ENCODE measurements around the gene NYNRIN.
"Not testable (repeated sequence)": the region's sequence is repeated elsewhere in the genome, so short reads cannot be mapped to it uniquely, and the experiment has no call there.

NYNRIN gene

GRCh38 chr14:24398653-24399446, at the start of gene NYNRIN:
Gene NYNRIN (plus strand): TSS chr14:24399003. CDS start chr14:24399247, 244 bp downstream.
- peak; percentile 11 to 12 for DNase-seq

GRCh38 chr14:24349742-24350141, 49.1 kb upstream of the NYNRIN start:
- no peak for DNase-seq

- no peak for DNase-seq
These were observed 47.3 kb upstream of the NYNRIN start for GRCh38 chr14:24351517-24351916.

GRCh38 chr14:24353559-24354481, 45.0 kb upstream of the NYNRIN start:
- DNase-seq, result no peak

GRCh38 chr14:24354482-24354825, 44.3 kb upstream of the NYNRIN start:
- not testable (repeated sequence) for DNase-seq

- no peak for DNase-seq
These were observed 43.8 kb upstream of the NYNRIN start for GRCh38 chr14:24355009-24355408.

- DNase-seq, result no peak
These were observed 42.6 kb upstream of the NYNRIN start for GRCh38 chr14:24356208-24356607.

- DNase-seq, result no peak
These were observed 38.5 kb upstream of the NYNRIN start for GRCh38 chr14:24360281-24360680.

GRCh38 chr14:24361326-24361725, 37.5 kb upstream of the NYNRIN start:
- DNase-seq, result no peak

GRCh38 chr14:24362241-24362960, 36.4 kb upstream of the NYNRIN start:
- no peak for DNase-seq

GRCh38 chr14:24363401-24363800, 35.4 kb upstream of the NYNRIN start:
- no peak for DNase-seq

GRCh38 chr14:24364841-24365240, 34.0 kb upstream of the NYNRIN start:
- DNase-seq, result no peak

- DNase-seq, result peak; percentile 62 to 76
These were observed 33.0 kb upstream of the NYNRIN start for GRCh38 chr14:24365600-24366412.

- DNase-seq, result no peak
These were observed 32.4 kb upstream of the NYNRIN start for GRCh38 chr14:24366413-24366720.

- DNase-seq, result peak; percentile 33 to 41
These were observed 31.9 kb upstream of the NYNRIN start for GRCh38 chr14:24366721-24367513.

- DNase-seq, result peak in 1 of 2 experiments; percentile 33
These were observed 31.1 kb upstream of the NYNRIN start, which contains the start of gene NFATC4 for GRCh38 chr14:24367514-24368211. Gene NFATC4 (plus strand): TSS chr14:24368184. CDS start chr14:24368341, 157 bp downstream.

- DNase-seq, result no peak
These were observed 30.6 kb upstream of the NYNRIN start for GRCh38 chr14:24368212-24368561.

GRCh38 chr14:24368562-24369252, 30.1 kb upstream of the NYNRIN start:
- peak; percentile 7 to 9 for DNase-seq

GRCh38 chr14:24369463-24369862, 29.3 kb upstream of the NYNRIN start:
- DNase-seq, result no peak

Measured in activated CD4-positive, alpha-beta T cell treated with anti-CD3 and anti-CD28 coated beads, Interleukin-2, amount 50 U/mL, for 48 hours (primary cell).